ENCODE data around the gene SEPSECS. TPM values are rescaled to one million over a fixed set of nuclear protein-coding genes. Genes with fewer than 3 reads are reported as not detected.

SEPSECS gene
- total RNA-seq, 1 experiment from 2014 or later, result 10.6 TPM

- TF ChIP-seq CTCF (IDR thresholded peaks at IDR 0.05 in 2 of 3, conservative IDR thresholded peaks at IDR 0.05 in 1 of 3; ENCODE audit: borderline replicate concordance in 1 of 3, insufficient read depth in 1 of 3, low read depth in 2 of 3, low read length in 2 of 3), result no peak
- no peak for TF ChIP-seq ELF1 (IDR thresholded peaks at IDR 0.05; ENCODE audit: borderline replicate concordance, low read depth)
- no peak for TF ChIP-seq ATF3 (IDR thresholded peaks at IDR 0.05)
- no peak for TF ChIP-seq ZFX (IDR thresholded peaks at IDR 0.05)
- no peak for TF ChIP-seq FOSL1 (IDR thresholded peaks at IDR 0.05; ENCODE audit: low read depth)
These were observed 53.7 kb downstream of the SEPSECS start (continued) for GRCh38 chr4:25106363-25107151.

- no TSS peak for BruUV-seq (replicated peaks)
- no peaks in the 10 kb centered on the region for H3K9me2 ChIP-seq (ENCODE audit: insufficient read depth)
- H3K4me1 ChIP-seq (ENCODE audit: control insufficient read depth in 1 of 2, insufficient read depth in 2 of 2, low read length in 2 of 2), result no peaks in the 10 kb centered on the region
- H3K79me2 ChIP-seq (ENCODE audit: insufficient read depth, low read length), result no peaks in the 10 kb centered on the region
- no peaks in the 10 kb centered on the region for H3K27me3 ChIP-seq (ENCODE audit: insufficient read depth, low read length)
- H3K9ac ChIP-seq (ENCODE audit: low read length), result no peak overlapping the region
- no peak for TF ChIP-seq POLR2A (IDR thresholded peaks at IDR 0.05; ENCODE audit: borderline replicate concordance, extremely low read depth, insufficient read depth, insufficient read length)
- no peak for TF ChIP-seq EZH2 (IDR thresholded peaks at IDR 0.05)
- TF ChIP-seq MAX (IDR thresholded peaks at IDR 0.05), result no peak
- no peak for TF ChIP-seq ZBTB33 (IDR thresholded peaks at IDR 0.05; ENCODE audit: extremely low read depth, insufficient replicate concordance, low read length)
- TF ChIP-seq EGR1 (IDR thresholded peaks at IDR 0.05; ENCODE audit: low read depth), result no peak
- TF ChIP-seq SRF (IDR thresholded peaks at IDR 0.05; ENCODE audit: low read depth), result no peak
- TF ChIP-seq EZH2phosphoT487 (IDR thresholded peaks at IDR 0.05; ENCODE audit: borderline replicate concordance), result no peak
- no peak for TF ChIP-seq RAD21 (IDR thresholded peaks at IDR 0.05; ENCODE audit: low read depth)
- no peak for TF ChIP-seq ATF3 (IDR thresholded peaks at IDR 0.05)
- no peak for TF ChIP-seq CBX3 (IDR thresholded peaks at IDR 0.05; ENCODE audit: low read depth)
- no peak for TF ChIP-seq SIN3A (IDR thresholded peaks at IDR 0.05; ENCODE audit: low read depth)
- no peak for TF ChIP-seq ELF1 (IDR thresholded peaks at IDR 0.05; ENCODE audit: borderline replicate concordance, low read depth)
- no peak for TF ChIP-seq ZFX (IDR thresholded peaks at IDR 0.05)
- no peak overlapping the region for H3K4me3 ChIP-seq (replicated peaks in 1 of 2; ENCODE audit: low read depth in 1 of 2, low read length in 2 of 2)
- H3K27ac ChIP-seq (ENCODE audit: low read depth, low read length), result no peak overlapping the region
- no peaks in the 10 kb centered on the region for H4K20me1 ChIP-seq (ENCODE audit: insufficient read depth)
- ATAC-seq, result no peak
- H2AFZ ChIP-seq (ENCODE audit: low read depth, low read length, poor library complexity, severe bottlenecking), result no peak overlapping the region
- H3K9me3 ChIP-seq (ENCODE audit: control insufficient read depth in 1 of 2, insufficient read depth in 1 of 2, low read depth in 1 of 2, low read length in 2 of 2), result no peaks in the 10 kb centered on the region
- H3K4me2 ChIP-seq (ENCODE audit: low read length), result no peak overlapping the region
- POLR2A ChIA-PET, result no interaction called here
- H3K36me3 ChIP-seq (ENCODE audit: control insufficient read depth in 1 of 2, insufficient read depth in 2 of 2, low read length in 2 of 2), result no peaks in the 10 kb centered on the region
- no peak for DNase-seq (ENCODE audit: low read depth, low spot score)
- RAD21 ChIA-PET (ENCODE audit: low non-redundant PET in 1 of 2, low total read pairs in 2 of 2, uncharacterized antibody in 2 of 2, unreplicated experiment in 2 of 2), result no interaction called here
- CTCF ChIA-PET, result no interaction called here
- intact Hi-C loops (cut with micrococcal nuclease), result no loop called here
These were observed 55.7 kb downstream of the SEPSECS start for GRCh38 chr4:25104591-25104990.

All from HCT116 (cell line).